HG03457 (cell line): ENCODE results near the gene SYCP2L.
"Not testable (repeated sequence)": the region's sequence is repeated elsewhere in the genome, so short reads cannot be mapped to it uniquely, and the experiment has no call there.

ENCODE experiments used
- ATAC-seq: cut with Tn5 transposase; IDR thresholded peaks from one replicate; pipeline ENCODE4 v1.9.1; 2021; ENCODE audit warnings: moderate number of reproducible peaks; ENCODE audit not compliant: unreplicated experiment

The SYCP2L gene

GRCh38 chr6:10877871-10878270 is 9.0 kb upstream of the SYCP2L start:
- ATAC-seq: no peak

GRCh38 chr6:10880366-10880765 is 6.5 kb upstream of the SYCP2L start:
- ATAC-seq: no peak

- not testable (repeated sequence) for ATAC-seq
Measured at GRCh38 chr6:10882253-10882630, 4.6 kb upstream of the SYCP2L start.

GRCh38 chr6:10882657-10883171 is 4.1 kb upstream of the SYCP2L start:
- no peak for ATAC-seq

- no peak for ATAC-seq
Measured at GRCh38 chr6:10883312-10884244, 3.3 kb upstream of the SYCP2L start.

GRCh38 chr6:10884245-10884972 is 2.4 kb upstream of the SYCP2L start:
- ATAC-seq: no peak

GRCh38 chr6:10886365-10886690 is 524 bp upstream of the SYCP2L start:
- not testable (repeated sequence) for ATAC-seq

GRCh38 chr6:10890151-10890550 is 3.3 kb downstream of the SYCP2L start:
- no peak for ATAC-seq

- ATAC-seq: no peak
Measured at GRCh38 chr6:10891960-10892359, 5.1 kb downstream of the SYCP2L start.

- ATAC-seq: no peak
Measured at GRCh38 chr6:10894958-10895357, 8.1 kb downstream of the SYCP2L start.

GRCh38 chr6:10896691-10897090 is 9.8 kb downstream of the SYCP2L start:
- no peak for ATAC-seq

GRCh38 chr6:10901770-10902169 is 14.9 kb downstream of the SYCP2L start:
- ATAC-seq: peak; percentile 94

- no peak for ATAC-seq
Measured at GRCh38 chr6:10904015-10904414, 17.2 kb downstream of the SYCP2L start.

- ATAC-seq: no peak
Measured at GRCh38 chr6:10908228-10908627, 21.4 kb downstream of the SYCP2L start.

GRCh38 chr6:10919520-10919919 is 32.7 kb downstream of the SYCP2L start:
- ATAC-seq: not testable (repeated sequence)

- no peak for ATAC-seq
Measured at GRCh38 chr6:10933126-10933525, 46.3 kb downstream of the SYCP2L start.

GRCh38 chr6:10939840-10940239 is 53.0 kb downstream of the SYCP2L start:
- no peak for ATAC-seq

GRCh38 chr6:10945845-10946244 is 59.0 kb downstream of the SYCP2L start:
- no peak for ATAC-seq

- no peak for ATAC-seq
Measured at GRCh38 chr6:10947966-10948365, 61.1 kb downstream of the SYCP2L start.

GRCh38 chr6:10949579-10950490 is 63.0 kb downstream of the SYCP2L start:
- ATAC-seq: no peak
